A549 (cell line): ENCODE results near the gene AQP6. TPM values are rescaled to one million over a fixed set of nuclear protein-coding genes. Genes with fewer than 3 reads are reported as not detected.

Experiments used
- ATAC-seq, 2 experiments: fragments of 200-7000 bp in 1 of 2; fragments of >200 bp in 1 of 2; cut with Nextera tagmentation in 1 of 2; cut with Tn5 transposase in 1 of 2; 3 replicates each; pipeline versions ENCODE4 v1.8.0 to v1.9.1; 2018 to 2020; ENCODE audit warnings: mild to moderate bottlenecking in 1 of 2, moderate library complexity in 1 of 2
- CTCF ChIA-PET: fragments of 300-600 bp; sonication (Branson Sonifier 250); formaldehyde crosslinking; extraction: SDS; loops from one replicate; lab custom pipeline; 2021; ENCODE audit warnings: antibody characterized with exemption, inconsistent platforms; lab: Yijun Ruan, JAX
- POLR2A ChIA-PET: fragments of 350-600 bp; formaldehyde crosslinking; extraction: SDS; loops from one replicate; lab custom pipeline; 2021; ENCODE audit warnings: antibody characterized with exemption, inconsistent platforms; lab: Yijun Ruan, JAX
- DNase-seq, 2 experiments: peaks; one replicate each; pipeline versions ENCODE4 v3.0.0 to v3.0.0-alpha.2; 2011 to 2016; ENCODE audit warnings: low read depth in 1 of 2, low spot score in 1 of 2
- FAIRE-seq: peaks from 2 replicates; lab custom pipeline; 2011; peaks lifted over from hg19 to GRCh38; lab: Jason Lieb, UNC
- H3K27ac ChIP-seq, 2 experiments: fragments of >200 bp; sonication (Bioruptor Twin); formaldehyde crosslinking; 3 replicates each; pipeline ENCODE4 v1.5.1; 2016 to 2017
- H3K4me1 ChIP-seq: fragments of >200 bp; sonication (Bioruptor Twin); formaldehyde crosslinking; 3 replicates; pipeline ENCODE4 v1.6.1; 2016
- H3K4me2 ChIP-seq: fragments of >200 bp; sonication (Bioruptor Twin); formaldehyde crosslinking; 3 replicates; pipeline ENCODE4 v1.6.1; 2016
- H3K4me3 ChIP-seq: fragments of >200 bp; sonication (Bioruptor Twin); formaldehyde crosslinking; 3 replicates; pipeline ENCODE4 v1.5.1; 2016
- H3K9me3 ChIP-seq: fragments of >200 bp; sonication (Bioruptor Twin); formaldehyde crosslinking; 3 replicates; pipeline ENCODE4 v1.6.1; 2016
- BCL3 ChIP-seq: fragments of >200 bp; sonication (Bioruptor Twin); formaldehyde crosslinking; IDR thresholded peaks from 3 replicates; pipeline ENCODE4 v1.6.1; 2016
- BHLHE40 ChIP-seq: IDR thresholded peaks from 2 replicates; pipeline ENCODE4 v1.6.1; 2012; ENCODE audit warnings: low read depth, low read length, inconsistent platforms
- CBX8 ChIP-seq: fragments of 200-600 bp; sonication (generic); IDR thresholded peaks from 2 replicates; pipeline ENCODE4 v1.6.1; 2016
- E2F6 ChIP-seq: IDR thresholded peaks from 2 replicates; pipeline ENCODE4 v1.6.1; 2012; ENCODE audit warnings: low read depth, borderline replicate concordance
- EHMT2 ChIP-seq: fragments of 200-600 bp; sonication (generic); IDR thresholded peaks from 2 replicates; pipeline ENCODE4 v1.6.1; 2016; ENCODE audit warnings: antibody characterized with exemption, low read depth, mild to moderate bottlenecking, moderate library complexity
- ELK1 ChIP-seq: fragments of 150-350 bp; IDR thresholded peaks from 2 replicates; pipeline ENCODE4 v1.6.1; 2014; ENCODE audit warnings: low read depth, mild to moderate bottlenecking, low read length
- EP300 ChIP-seq, 2 experiments: fragments of >200 bp; sonication (Bioruptor Twin); formaldehyde crosslinking; IDR thresholded peaks; 2 replicates in 1 of 2; 3 replicates in 1 of 2; pipeline ENCODE4 v1.6.1; 2016 to 2017
- ESRRA ChIP-seq: fragments of 150-350 bp; IDR thresholded peaks from 2 replicates; pipeline ENCODE4 v1.6.1; 2014; ENCODE audit warnings: mild to moderate bottlenecking, low read length, borderline replicate concordance
- FOSB ChIP-seq: fragments of 250-450 bp; sonication (Bioruptor Pico); IDR thresholded peaks from 2 replicates; pipeline ENCODE4 v1.5.0; 2020; ENCODE audit warnings: mild to moderate bottlenecking, moderate library complexity
- FOSL2 ChIP-seq, 2 experiments: fragments of 450-650 bp in 1 of 2; fragments of >200 bp in 1 of 2; sonication (Bioruptor Twin) in 1 of 2; formaldehyde crosslinking; IDR thresholded peaks; 2 replicates each; pipeline versions ENCODE4 v1.5.0 to v1.6.1; 2016 to 2020; ENCODE audit warnings: mild to moderate bottlenecking in 1 of 2, moderate library complexity in 1 of 2
- HMGXB4 ChIP-seq: fragments of 250-450 bp; sonication (Bioruptor Pico); IDR thresholded peaks from 2 replicates; pipeline ENCODE4 v1.5.0; 2021; ENCODE audit warnings: mild to moderate bottlenecking, moderate library complexity, borderline replicate concordance
- HOXB5 ChIP-seq: fragments of 250-450 bp; sonication (Bioruptor Pico); IDR thresholded peaks from 2 replicates; pipeline ENCODE4 v1.5.0; 2020; ENCODE audit warnings: mild to moderate bottlenecking, moderate library complexity
- JUNB ChIP-seq: fragments of >200 bp; sonication (Bioruptor Twin); formaldehyde crosslinking; IDR thresholded peaks from 2 replicates; pipeline ENCODE4 v1.6.1; 2016
- KDM1A ChIP-seq: fragments of 200-600 bp; sonication (generic); IDR thresholded peaks from 2 replicates; pipeline ENCODE4 v1.6.1; 2016; ENCODE audit warnings: low read depth, mild to moderate bottlenecking
- MAX ChIP-seq: IDR thresholded peaks from 2 replicates; pipeline ENCODE4 v1.6.1; 2012
- POLR2AphosphoS2 ChIP-seq: conservative IDR thresholded peaks from 2 replicates; pipeline ENCODE4 v1.6.1; 2012; ENCODE audit warnings: low read length, improper control_type of control experiment, inconsistent platforms
- RAD21 ChIP-seq, 2 experiments: fragments of >200 bp in 1 of 2; sonication (Bioruptor Twin) in 1 of 2; formaldehyde crosslinking in 1 of 2; IDR thresholded peaks in 1 of 2; conservative IDR thresholded peaks in 1 of 2; 2 replicates in 1 of 2; 3 replicates in 1 of 2; pipeline ENCODE4 v1.6.1; 2012 to 2018; ENCODE audit warnings: inconsistent platforms in 1 of 2
- RARB ChIP-seq: fragments of 250-450 bp; sonication (Bioruptor Pico); IDR thresholded peaks from 2 replicates; pipeline ENCODE4 v1.8.0; 2021; ENCODE audit warnings: mild to moderate bottlenecking, moderate library complexity
- SMC3 ChIP-seq: fragments of >200 bp; sonication (Bioruptor Twin); formaldehyde crosslinking; IDR thresholded peaks from 3 replicates; pipeline ENCODE4 v1.6.1; 2018; ENCODE audit warnings: inconsistent platforms
- WGBS: methylation state at CpG from one replicate; pipeline ENCODE4 v1.1.6; 2017; ENCODE audit errors: missing lambda C conversion rate; 5-methylcytosine and 5-hydroxymethylcytosine counted together
- polyA plus RNA-seq, 4 experiments: library from polyadenylated mRNA; depleted of rRNA in 3 of 4; stranded (reverse); fragments of >200 nt; fragmentation: RNase III in 1 of 4; extraction: RNeasy Plus Mini Kit Qiagen cat#74134 plus additional on column Dnase treatment in 1 of 4; gene quantifications; 2 replicates in 3 of 4; 3 replicates in 1 of 4; pipeline ENCODE4 v1.2.3, GENCODE V29; 2011 to 2017
- TF ChIP-seq, protein P1 (sequence below): fragments of >200 bp; sonication (Bioruptor Twin); formaldehyde crosslinking; IDR thresholded peaks from 3 replicates; pipeline ENCODE4 v1.5.1; 2016
- TF ChIP-seq, protein P2 (sequence below): fragments of 200-600 bp; sonication (generic); IDR thresholded peaks from 2 replicates; pipeline ENCODE4 v1.6.1; 2016; ENCODE audit warnings: antibody characterized with exemption, mild to moderate bottlenecking, moderate library complexity

Gene AQP6
- polyA plus RNA-seq, 2 of the 4 experiments (the other 2 are of a cell fraction): 0.05 TPM; not detected in 1

- TF ChIP-seq SMC3 (peak; percentile 76), FOSL2 (IDR thresholded peaks at IDR 0.05) (no peak), FOSL2 (CRISPR knock-in tag; IDR thresholded peaks at IDR 0.05) (peak; percentile 42), MAX (peak; percentile 40), RARB (CRISPR knock-in tag) (no peak), RAD21 (conservative IDR thresholded peaks at IDR 0.05 in 1 of 2, IDR thresholded peaks at IDR 0.05 in 1 of 2) (peak; percentile 54 to 55; a peak in 4 of 5 replicates), POLR2AphosphoS2 (no peak)
- TF ChIP-seq, protein P1, sequence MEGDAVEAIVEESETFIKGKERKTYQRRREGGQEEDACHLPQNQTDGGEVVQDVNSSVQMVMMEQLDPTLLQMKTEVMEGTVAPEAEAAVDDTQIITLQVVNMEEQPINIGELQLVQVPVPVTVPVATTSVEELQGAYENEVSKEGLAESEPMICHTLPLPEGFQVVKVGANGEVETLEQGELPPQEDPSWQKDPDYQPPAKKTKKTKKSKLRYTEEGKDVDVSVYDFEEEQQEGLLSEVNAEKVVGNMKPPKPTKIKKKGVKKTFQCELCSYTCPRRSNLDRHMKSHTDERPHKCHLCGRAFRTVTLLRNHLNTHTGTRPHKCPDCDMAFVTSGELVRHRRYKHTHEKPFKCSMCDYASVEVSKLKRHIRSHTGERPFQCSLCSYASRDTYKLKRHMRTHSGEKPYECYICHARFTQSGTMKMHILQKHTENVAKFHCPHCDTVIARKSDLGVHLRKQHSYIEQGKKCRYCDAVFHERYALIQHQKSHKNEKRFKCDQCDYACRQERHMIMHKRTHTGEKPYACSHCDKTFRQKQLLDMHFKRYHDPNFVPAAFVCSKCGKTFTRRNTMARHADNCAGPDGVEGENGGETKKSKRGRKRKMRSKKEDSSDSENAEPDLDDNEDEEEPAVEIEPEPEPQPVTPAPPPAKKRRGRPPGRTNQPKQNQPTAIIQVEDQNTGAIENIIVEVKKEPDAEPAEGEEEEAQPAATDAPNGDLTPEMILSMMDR: peak; percentile 91
- Histone ChIP-seq H3K9me3 (no peaks in the 10 kb centered on the region), H3K27ac (peak overlapping the region; percentile 6 to 59; a peak in 3 of 6 replicates), H3K4me1 (0 out of 3 replicates have a peak, but pooled peaks cover 7% of the 10 kb centered on the region), H3K4me3 (no peak overlapping the region), H3K4me2 (peak overlapping the region; percentile 75)
- CTCF ChIA-PET: interaction anchor here (0.6 to 7.7 kb wide), 63 partner anchors 9 to 243 kb away, joined by 3 to 193 read pairs (median 4); partner anchors contain the start of gene AQP5
- FAIRE-seq (peak; percentile 86), DNase-seq (peak; percentile 82 to 93), ATAC-seq (peak; percentile 97 to 99)
- WGBS: 19% methylated on average over 28 of the region's 28 CpGs
- POLR2A ChIA-PET: interaction anchor here (0.6 to 1.3 kb wide), 3 partner anchors 22 to 204 kb away, joined by 3 to 7 read pairs (median 3); partner anchors contain the start of gene TMBIM6
These were observed 27.2 kb upstream of the AQP6 start for GRCh38 chr12:49945394-49946080.

DNA sequence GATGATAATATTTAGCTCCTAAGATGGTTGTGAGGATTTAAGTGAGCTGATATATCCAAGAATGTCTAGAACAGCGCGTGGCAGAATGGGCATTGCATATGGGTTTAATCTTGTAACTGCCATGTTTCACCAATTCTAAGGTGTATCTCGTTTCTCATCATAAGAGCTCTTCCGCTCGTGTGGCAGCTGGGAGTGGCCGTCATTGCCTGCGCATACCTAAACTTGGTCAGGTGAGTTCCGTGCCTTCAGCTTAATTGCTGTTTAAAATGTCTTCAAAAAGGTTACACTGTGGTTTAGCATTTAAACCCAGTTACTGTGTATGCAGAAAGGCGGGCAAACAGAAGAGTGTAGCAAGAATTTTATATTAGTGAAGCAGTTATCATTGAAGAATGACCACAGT is 26.7 kb upstream of the AQP6 start:
- POLR2A ChIA-PET: interaction anchor here (0.6 to 1.3 kb wide), 2 partner anchors 101 to 205 kb away, joined by 3 to 7 read pairs; partner anchors contain the start of gene TMBIM6
- H3K27ac ChIP-seq: peak overlapping the region in 1 of 2 experiments; percentile 59; a peak in 3 of 6 replicates
- TF ChIP-seq KDM1A (no peak), EHMT2 (no peak), EP300 (IDR thresholded peaks at IDR 0.05) (no peak), JUNB (no peak), FOSB (CRISPR knock-in tag) (no peak), HOXB5 (CRISPR knock-in tag) (no peak), BCL3 (no peak), POLR2AphosphoS2 (no peak), CBX8 (no peak), BHLHE40 (no peak), HMGXB4 (CRISPR knock-in tag) (no peak), RARB (CRISPR knock-in tag) (no peak), E2F6 (no peak), ELK1 (no peak), ESRRA (no peak)
- TF ChIP-seq, protein P2, sequence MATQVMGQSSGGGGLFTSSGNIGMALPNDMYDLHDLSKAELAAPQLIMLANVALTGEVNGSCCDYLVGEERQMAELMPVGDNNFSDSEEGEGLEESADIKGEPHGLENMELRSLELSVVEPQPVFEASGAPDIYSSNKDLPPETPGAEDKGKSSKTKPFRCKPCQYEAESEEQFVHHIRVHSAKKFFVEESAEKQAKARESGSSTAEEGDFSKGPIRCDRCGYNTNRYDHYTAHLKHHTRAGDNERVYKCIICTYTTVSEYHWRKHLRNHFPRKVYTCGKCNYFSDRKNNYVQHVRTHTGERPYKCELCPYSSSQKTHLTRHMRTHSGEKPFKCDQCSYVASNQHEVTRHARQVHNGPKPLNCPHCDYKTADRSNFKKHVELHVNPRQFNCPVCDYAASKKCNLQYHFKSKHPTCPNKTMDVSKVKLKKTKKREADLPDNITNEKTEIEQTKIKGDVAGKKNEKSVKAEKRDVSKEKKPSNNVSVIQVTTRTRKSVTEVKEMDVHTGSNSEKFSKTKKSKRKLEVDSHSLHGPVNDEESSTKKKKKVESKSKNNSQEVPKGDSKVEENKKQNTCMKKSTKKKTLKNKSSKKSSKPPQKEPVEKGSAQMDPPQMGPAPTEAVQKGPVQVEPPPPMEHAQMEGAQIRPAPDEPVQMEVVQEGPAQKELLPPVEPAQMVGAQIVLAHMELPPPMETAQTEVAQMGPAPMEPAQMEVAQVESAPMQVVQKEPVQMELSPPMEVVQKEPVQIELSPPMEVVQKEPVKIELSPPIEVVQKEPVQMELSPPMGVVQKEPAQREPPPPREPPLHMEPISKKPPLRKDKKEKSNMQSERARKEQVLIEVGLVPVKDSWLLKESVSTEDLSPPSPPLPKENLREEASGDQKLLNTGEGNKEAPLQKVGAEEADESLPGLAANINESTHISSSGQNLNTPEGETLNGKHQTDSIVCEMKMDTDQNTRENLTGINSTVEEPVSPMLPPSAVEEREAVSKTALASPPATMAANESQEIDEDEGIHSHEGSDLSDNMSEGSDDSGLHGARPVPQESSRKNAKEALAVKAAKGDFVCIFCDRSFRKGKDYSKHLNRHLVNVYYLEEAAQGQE: no peak
- TF ChIP-seq, all 56 proteins: peak for 0
- WGBS: 81% methylated on average over 9 of the region's 9 CpGs
- no peak for DNase-seq
- Histone ChIP-seq H3K4me2 (peak overlapping the region; percentile 75; the same call in 2 of the 3 replicates), H3K4me1 (0 out of 3 replicates have a peak, but pooled peaks cover 7% of the 10 kb centered on the region), H3K4me3 (no peak overlapping the region), H3K9me3 (no peaks in the 10 kb centered on the region)
- CTCF ChIA-PET: interaction anchor here (0.6 to 7.7 kb wide), 57 partner anchors 8 to 242 kb away, joined by 3 to 193 read pairs (median 5); partner anchors contain the start of gene AQP5
- no peak for FAIRE-seq
- ATAC-seq: no peak
